Activated T-cell treated with anti-CD3 and anti-CD28 coated beads, Interleukin-2, amount 50 U/mL, for 72 hours (primary cell): ENCODE results near the gene JARID2. TPM values are rescaled to one million over a fixed set of nuclear protein-coding genes. Genes with fewer than 3 reads are reported as not detected.

Source experiments
- ATAC-seq, 2 donors: fragments of 150-1000 bp; cut with Tn5 transposase; replicated peaks in 1 of 2; 2 replicates each; pipeline ENCODE4 v1.10.0; 2021; ENCODE audit warnings: moderate library complexity in 2 of 2, mild to moderate bottlenecking in 1 of 2
- DNase-seq, 2 donors: peaks; one replicate each; pipeline ENCODE4 v3.0.0; 2021 to 2022; ENCODE audit warnings: mixed read lengths in 1 of 2
- H3K27ac Mint-ChIP-seq: one replicate; pipeline ENCODE4 v1.8.0; 2022; ENCODE audit warnings: mild to moderate bottlenecking, moderate library complexity, mixed read lengths
- H3K27me3 Mint-ChIP-seq: one replicate; pipeline ENCODE4 v1.8.0; 2022; ENCODE audit warnings: low read depth, mixed read lengths
- H3K36me3 Mint-ChIP-seq, 2 donors: one replicate each; pipeline ENCODE4 v1.8.0; 2022; ENCODE audit warnings: mixed read lengths in 2 of 2, mild to moderate bottlenecking in 1 of 2; ENCODE audit not compliant: insufficient read depth in 2 of 2
- H3K4me1 Mint-ChIP-seq: one replicate; pipeline ENCODE4 v1.8.0; 2022; ENCODE audit warnings: low read depth, mixed read lengths
- H3K4me3 Mint-ChIP-seq, 2 donors: one replicate each; pipeline ENCODE4 v1.8.0; 2022; ENCODE audit warnings: mild to moderate bottlenecking in 2 of 2, mixed read lengths in 2 of 2, moderate library complexity in 2 of 2
- H3K9me3 Mint-ChIP-seq, 2 donors: one replicate each; pipeline ENCODE4 v1.8.0; 2022; ENCODE audit warnings: mixed read lengths in 2 of 2
- total RNA-seq, 2 donors: library from RNA; stranded (reverse); gene quantifications; one replicate each; pipeline ENCODE4 v1.2.3, GENCODE V29; 2022

The JARID2 gene
- total RNA-seq, 2 donors from 2014 or later = 37.9 to 53.0 TPM

DNA sequence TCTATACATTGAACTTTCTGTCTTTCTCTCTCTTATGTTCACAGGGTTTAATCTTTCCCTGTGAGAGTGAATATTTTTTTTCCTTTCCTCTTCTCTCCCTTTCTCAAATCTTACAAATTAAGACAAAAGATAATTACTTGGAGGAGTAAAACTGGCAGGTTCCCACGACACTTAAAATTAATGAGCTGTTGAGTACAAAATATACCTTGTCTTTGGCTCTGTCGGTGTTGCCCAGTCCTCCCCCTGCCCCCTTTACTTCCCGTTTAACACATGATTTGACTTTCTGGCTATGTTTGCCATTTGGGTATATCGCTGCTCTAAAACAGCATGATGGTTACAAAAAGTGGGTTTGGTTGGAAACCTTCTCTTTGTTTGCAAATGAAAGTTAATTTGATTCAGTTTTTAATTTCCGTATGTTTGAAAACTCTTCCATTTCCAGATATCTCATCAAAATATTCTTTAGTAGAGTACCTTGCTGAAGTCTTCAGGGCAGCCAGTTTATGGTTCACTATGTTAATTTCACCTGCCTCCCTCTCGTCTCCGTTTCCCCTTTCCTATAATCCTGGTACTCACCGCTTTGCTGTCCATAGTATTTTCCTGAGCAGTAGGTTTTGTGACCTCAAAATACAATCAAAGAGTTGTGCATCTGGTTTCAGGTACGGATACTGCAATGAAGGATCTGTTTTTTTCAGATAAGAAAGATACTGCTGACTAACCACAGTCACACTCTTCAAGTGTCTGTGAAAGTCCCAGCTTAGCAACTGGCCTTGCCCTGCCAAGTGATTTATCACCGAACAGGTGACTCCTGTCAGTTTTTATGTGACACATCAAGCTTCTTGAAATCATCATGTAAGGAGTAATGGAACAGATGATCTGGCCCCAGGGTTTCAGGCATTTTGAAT, 235.8 kb downstream of the JARID2 start:
- H3K4me1 Mint-ChIP-seq = peaks cover 70% of the 10 kb centered on the region
- peak overlapping the region; percentile 79 for H3K27ac Mint-ChIP-seq
- no peaks in the 10 kb centered on the region for H3K27me3 Mint-ChIP-seq
- H3K36me3 Mint-ChIP-seq = peaks cover 0 to 11% of the 10 kb centered on the region in 2 donors
- H3K9me3 Mint-ChIP-seq = no peaks in the 10 kb centered on the region
- peak overlapping the region; percentile 50 to 67 for H3K4me3 Mint-ChIP-seq
- DNase-seq (peak; percentile 37 to 45), ATAC-seq (peak; percentile 86 to 89)

DNA sequence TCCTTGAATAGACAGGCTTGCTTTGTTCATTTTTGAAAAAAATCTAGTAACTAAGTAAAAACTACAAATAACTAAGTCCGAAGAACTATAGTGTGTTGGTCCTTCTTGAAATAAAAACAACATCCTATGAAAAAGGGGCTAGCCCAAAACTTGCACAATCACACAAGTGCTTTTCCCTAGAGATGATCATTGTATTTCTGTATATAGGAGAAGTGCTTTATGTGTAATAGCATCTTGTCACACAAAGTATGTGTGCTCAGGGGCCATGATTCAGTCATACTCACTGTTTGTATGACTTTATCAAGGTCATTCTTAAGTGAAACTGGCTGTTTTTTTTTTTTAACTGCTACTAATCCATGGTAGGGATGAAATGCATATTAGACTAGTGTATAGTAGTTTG, 237.2 kb downstream of the JARID2 start:
- Mint-ChIP-seq H3K9me3 (no peaks in the 10 kb centered on the region), H3K4me3 (no peak overlapping the region), H3K27ac (no peak overlapping the region), H3K4me1 (peaks cover 56% of the 10 kb centered on the region), H3K27me3 (no peaks in the 10 kb centered on the region), H3K36me3 (peaks cover 5 to 17% of the 10 kb centered on the region in 2 donors)
- peak in 1 of 2 donors; percentile 37 for ATAC-seq
- DNase-seq = no peak

DNA sequence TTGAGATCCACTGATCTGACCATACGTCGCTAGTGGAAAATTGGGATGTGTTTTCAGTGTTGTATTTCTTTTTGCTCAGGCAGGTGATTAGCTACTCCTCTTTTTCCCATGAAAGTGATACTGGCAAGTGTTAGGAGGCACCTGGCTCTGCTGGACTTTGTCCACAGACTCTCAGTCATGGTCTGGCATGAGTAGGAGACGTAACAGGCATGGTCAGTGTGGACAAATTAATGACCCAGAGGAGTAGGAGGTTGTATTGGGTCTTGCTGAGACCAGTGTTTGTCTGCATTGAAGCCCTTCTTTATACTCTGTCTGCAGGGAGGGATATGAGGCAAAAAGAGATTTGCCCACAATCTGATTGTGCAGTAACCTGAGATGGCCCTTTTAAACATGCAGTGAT, 238.3 kb downstream of the JARID2 start:
- Mint-ChIP-seq H3K36me3 (peaks cover 9 to 22% of the 10 kb centered on the region in 2 donors), H3K4me1 (peaks cover 48% of the 10 kb centered on the region), H3K4me3 (no peak overlapping the region), H3K27ac (peak overlapping the region; percentile 18), H3K9me3 (no peaks in the 10 kb centered on the region), H3K27me3 (no peaks in the 10 kb centered on the region)
- DNase-seq = no peak
- no peak for ATAC-seq

DNA sequence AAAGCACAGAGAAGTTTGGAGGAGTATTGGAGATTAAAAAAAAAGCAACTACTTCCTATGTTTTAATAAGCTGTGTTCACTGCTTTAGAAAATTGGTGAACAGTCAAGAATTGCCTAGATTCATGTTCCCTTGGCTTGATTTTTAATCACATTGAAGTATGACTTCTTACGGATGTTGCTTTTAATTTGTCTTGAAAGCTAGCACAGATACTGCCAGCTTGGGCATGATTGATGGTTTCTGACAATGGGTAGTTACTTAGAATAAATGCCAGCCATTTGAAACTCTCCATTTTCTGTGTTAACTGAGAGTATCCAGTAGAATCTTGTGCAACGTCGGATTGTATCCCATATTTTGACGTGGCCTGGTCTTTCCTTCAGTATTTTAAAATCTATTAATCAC, 239.0 kb downstream of the JARID2 start:
- Mint-ChIP-seq H3K36me3 (peaks cover 9 to 22% of the 10 kb centered on the region in 2 donors), H3K27me3 (no peaks in the 10 kb centered on the region), H3K4me1 (peaks cover 48% of the 10 kb centered on the region), H3K27ac (peak overlapping the region; percentile 94), H3K4me3 (no peak overlapping the region), H3K9me3 (no peaks in the 10 kb centered on the region)
- DNase-seq (no peak), ATAC-seq (no peak)

DNA sequence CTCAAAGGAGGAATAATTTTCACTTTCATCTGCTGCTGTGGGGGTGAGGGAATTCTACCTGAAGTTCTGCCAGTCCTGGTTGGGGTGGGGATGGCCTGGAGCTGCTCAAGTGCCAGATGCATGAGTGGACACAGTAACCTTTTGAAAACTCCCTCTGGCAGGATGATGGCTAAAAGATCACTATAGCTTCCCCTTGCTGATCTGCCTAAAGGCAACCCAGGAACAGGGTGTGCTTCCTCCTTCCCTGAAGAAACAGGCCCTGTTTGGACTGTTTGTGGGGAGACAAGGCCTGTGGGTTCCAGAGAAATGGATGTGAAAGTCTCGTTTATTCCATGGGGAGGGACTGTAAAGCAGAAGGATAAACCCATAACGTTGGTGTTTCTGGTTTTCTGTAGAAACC, 240.1 kb downstream of the JARID2 start:
- H3K9me3 Mint-ChIP-seq = no peaks in the 10 kb centered on the region
- ATAC-seq (no peak), DNase-seq (no peak)
- peaks cover 9 to 21% of the 10 kb centered on the region in 2 donors for H3K36me3 Mint-ChIP-seq
- peaks cover 48% of the 10 kb centered on the region for H3K4me1 Mint-ChIP-seq
- peak overlapping the region; percentile 94 for H3K27ac Mint-ChIP-seq
- H3K4me3 Mint-ChIP-seq = no peak overlapping the region
- no peaks in the 10 kb centered on the region for H3K27me3 Mint-ChIP-seq

DNA sequence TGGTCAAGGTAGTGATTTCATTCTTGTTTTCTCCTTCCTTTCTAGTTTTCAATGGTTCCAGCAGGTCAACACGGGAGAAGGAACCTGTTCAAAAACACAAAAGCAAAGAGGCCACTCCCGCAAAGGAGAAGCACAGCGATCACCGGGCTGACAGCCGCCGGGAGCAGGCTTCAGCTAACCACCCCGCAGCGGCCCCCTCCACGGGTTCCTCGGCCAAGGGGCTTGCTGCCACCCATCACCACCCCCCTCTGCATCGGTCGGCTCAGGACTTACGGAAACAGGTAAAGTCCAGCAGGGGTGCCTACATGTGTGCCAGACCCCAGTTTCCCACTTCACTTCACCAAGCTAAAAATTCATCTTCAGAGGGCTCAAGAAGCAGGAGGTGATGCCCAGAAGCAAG, 241.4 kb downstream of the JARID2 start:
- Mint-ChIP-seq H3K27me3 (no peaks in the 10 kb centered on the region), H3K4me3 (no peak overlapping the region), H3K9me3 (no peaks in the 10 kb centered on the region), H3K27ac (no peak overlapping the region), H3K4me1 (peaks cover 50% of the 10 kb centered on the region), H3K36me3 (peaks cover 9 to 18% of the 10 kb centered on the region in 2 donors)
- ATAC-seq (no peak), DNase-seq (no peak)

DNA sequence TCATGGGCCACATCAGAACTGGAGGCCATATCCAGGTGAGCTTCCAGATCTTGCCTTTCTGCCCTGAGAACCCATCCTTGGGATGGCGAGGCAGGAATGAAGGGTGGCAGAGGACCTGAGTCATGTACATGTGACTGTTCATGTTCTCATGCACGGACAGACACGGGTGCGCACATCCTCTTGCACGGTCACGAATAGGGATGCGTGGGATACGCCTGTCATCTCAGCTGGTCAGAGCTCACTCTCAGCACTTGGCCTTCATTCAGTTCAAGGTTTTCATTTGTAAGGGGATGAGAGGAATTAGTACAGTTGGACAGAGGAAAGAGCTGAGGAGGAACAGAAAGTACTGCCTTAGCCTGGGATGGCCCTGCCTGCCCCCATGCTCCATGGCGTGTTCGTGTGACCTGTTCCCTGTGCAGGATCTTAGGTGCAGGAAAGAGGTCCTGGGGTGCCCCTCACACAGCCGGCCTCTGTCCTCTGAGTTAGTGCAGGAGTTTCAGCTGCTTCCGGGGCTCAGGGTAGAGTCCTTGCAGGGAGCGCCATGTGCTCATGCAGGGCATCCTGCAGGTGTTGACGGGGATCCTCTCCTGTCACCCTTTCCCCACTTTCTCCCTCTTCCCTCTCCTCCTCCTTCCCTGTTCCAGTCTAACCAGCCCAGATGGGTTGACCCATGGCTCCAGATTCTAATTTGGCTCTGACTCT, 243.5 kb downstream of the JARID2 start:
- no peak for ATAC-seq
- no peak for DNase-seq
- peak overlapping the region; percentile 14 for H3K27ac Mint-ChIP-seq
- no peak overlapping the region for H3K4me3 Mint-ChIP-seq
- no peaks in the 10 kb centered on the region for H3K27me3 Mint-ChIP-seq
- H3K9me3 Mint-ChIP-seq = no peaks in the 10 kb centered on the region
- H3K36me3 Mint-ChIP-seq = peaks cover 12 to 21% of the 10 kb centered on the region in 2 donors
- H3K4me1 Mint-ChIP-seq = peaks cover 46% of the 10 kb centered on the region

DNA sequence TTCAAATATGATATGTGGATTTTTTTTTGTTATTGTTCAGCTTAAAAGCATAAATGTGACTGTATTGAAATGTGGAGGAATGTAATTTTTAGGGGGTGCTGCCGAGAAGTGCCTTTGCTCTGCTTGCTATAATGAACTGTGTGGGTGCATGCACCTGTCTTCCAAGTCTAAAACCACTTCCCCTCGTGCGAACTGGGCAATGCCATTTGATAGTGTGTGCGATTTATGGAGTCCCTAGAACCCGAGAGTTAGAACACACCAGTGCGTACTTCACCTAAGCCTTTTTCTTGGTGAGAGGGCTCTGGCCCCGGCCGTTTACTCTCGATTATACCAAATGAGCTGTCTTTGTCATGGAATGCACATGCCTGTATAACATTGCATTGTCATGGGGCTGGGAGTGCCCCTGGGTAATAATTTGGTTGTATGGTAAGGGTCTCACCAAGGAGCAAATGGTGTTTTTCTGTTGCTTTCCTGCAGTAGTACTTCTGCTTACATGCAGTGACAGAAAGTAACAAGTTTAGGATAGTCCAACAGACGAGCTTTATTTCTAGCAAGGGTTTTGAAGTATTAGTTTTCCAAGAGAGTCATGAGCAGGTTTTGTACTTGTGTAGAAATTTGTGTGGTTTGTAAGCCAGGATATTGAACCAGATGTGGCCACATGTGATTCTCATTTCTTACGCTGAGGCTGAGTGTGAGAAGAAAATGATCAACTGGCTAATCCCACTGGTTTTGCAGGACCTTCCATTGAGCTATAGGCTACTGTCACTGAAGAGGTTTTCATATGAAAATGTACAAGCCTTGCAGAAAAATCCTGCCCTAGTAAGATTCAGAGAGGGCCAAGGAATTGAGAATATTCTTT, 244.6 kb downstream of the JARID2 start:
- Mint-ChIP-seq H3K4me3 (peak overlapping the region in 1 of 2 donors; percentile 15), H3K9me3 (no peaks in the 10 kb centered on the region), H3K27ac (peak overlapping the region; percentile 14), H3K27me3 (no peaks in the 10 kb centered on the region), H3K36me3 (peaks cover 13 to 21% of the 10 kb centered on the region in 2 donors), H3K4me1 (peaks cover 39% of the 10 kb centered on the region)
- DNase-seq (no peak), ATAC-seq (no peak)

DNA sequence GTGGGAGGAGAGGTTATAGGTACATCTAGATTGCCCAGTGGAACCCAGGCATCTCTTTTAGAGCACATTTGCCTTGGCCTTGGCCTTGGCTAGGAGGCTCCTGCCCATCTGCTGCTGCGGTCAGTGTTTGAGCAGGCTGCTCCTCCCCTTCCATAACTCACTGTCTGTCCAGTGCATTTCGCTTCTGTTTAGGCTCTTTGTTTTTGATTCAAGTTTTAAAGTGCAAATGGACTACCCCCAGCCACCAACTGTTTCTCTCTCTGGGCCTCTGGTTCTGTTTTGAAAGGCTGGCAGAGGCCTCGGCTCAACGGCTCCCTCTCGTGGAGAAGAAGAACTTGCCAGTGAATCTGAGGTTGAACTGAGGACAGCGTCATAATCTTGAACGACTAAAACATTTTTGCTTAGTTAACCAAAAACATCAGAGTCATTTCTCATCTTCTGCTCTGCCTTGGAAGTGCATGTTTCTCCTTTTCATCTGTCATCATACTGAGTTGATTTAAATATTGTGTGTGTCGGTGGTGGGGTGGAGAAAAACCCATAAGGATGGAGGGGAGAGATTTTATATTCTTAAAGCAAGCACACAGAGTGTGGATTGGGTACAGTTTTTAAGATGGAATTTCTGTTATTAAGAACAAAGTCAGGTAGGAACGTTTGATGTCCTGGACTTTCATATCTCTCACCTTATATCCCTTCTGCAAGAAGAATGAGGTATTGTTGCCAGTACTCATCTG, 245.6 kb downstream of the JARID2 start:
- Mint-ChIP-seq H3K27me3 (no peaks in the 10 kb centered on the region), H3K27ac (peak overlapping the region; percentile 49), H3K36me3 (peaks cover 20 to 25% of the 10 kb centered on the region in 2 donors), H3K9me3 (no peaks in the 10 kb centered on the region), H3K4me1 (peaks cover 37% of the 10 kb centered on the region), H3K4me3 (peak overlapping the region; percentile 7 to 40)
- DNase-seq = peak; percentile 75 to 78
- ATAC-seq = peak; percentile 75 to 78

DNA sequence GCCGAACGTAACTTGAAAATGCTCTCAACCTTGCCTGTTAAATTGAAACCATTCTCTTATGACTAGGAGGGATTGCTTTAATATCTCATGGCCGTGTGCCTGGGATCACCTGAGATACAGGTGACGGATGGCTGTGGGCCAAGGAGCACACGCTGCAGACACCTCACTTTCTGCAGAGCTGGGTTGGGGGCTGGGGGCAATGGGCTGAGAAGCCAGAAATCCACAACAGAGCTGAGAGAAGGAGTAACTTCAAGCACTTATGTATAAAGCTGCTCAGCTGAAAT, 246.1 kb downstream of the JARID2 start:
- ATAC-seq = no peak
- Mint-ChIP-seq H3K36me3 (peaks cover 18 to 21% of the 10 kb centered on the region in 2 donors), H3K4me3 (no peak overlapping the region)

DNA sequence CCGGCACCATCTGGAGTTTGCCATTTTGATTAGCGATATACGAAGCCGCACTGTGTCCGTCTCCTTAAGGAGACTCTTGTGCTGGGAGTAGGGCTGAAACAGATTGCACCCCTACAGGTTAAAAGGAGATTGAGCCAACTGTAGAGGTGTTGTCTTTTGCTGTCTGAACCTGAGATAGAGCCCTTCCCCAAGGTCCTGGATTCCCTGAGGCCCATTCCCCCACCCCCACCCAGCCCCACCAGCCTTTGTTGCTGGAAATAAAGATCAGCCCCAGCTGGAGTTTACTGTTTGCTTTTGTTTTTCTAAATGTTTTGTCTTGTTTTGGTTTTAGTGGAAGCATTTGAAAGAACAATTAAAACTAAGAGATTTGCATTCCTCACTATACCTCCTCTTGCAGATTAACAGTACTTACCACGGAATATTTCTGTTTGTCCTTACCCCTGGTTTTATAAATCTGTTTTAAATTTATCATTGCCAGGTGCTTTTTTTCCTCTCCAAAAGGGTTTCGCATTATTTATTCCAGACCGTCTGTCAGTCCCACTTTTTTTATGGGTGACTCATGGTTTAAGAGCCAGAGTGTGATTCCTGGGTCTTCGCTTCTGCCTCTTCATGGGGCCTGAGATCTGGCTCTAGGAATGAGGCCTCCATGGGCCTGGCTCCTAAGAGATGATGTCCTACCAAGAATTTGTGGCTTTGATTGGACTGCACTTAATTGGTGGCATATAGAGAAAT, 247.7 kb downstream of the JARID2 start:
- H3K9me3 Mint-ChIP-seq = no peaks in the 10 kb centered on the region
- no peak overlapping the region for H3K27ac Mint-ChIP-seq
- no peak for DNase-seq
- H3K36me3 Mint-ChIP-seq = peaks cover 12 to 21% of the 10 kb centered on the region in 2 donors
- ATAC-seq = no peak
- no peak overlapping the region for H3K4me3 Mint-ChIP-seq
- H3K4me1 Mint-ChIP-seq = peaks cover 37% of the 10 kb centered on the region
- H3K27me3 Mint-ChIP-seq = no peaks in the 10 kb centered on the region

More for the DNA sequence above, 246.1 kb downstream of the JARID2 start:
- Mint-ChIP-seq H3K27me3 (no peaks in the 10 kb centered on the region), H3K9me3 (no peaks in the 10 kb centered on the region), H3K4me1 (peaks cover 37% of the 10 kb centered on the region), H3K27ac (peak overlapping the region; percentile 49)
- DNase-seq = no peak

DNA sequence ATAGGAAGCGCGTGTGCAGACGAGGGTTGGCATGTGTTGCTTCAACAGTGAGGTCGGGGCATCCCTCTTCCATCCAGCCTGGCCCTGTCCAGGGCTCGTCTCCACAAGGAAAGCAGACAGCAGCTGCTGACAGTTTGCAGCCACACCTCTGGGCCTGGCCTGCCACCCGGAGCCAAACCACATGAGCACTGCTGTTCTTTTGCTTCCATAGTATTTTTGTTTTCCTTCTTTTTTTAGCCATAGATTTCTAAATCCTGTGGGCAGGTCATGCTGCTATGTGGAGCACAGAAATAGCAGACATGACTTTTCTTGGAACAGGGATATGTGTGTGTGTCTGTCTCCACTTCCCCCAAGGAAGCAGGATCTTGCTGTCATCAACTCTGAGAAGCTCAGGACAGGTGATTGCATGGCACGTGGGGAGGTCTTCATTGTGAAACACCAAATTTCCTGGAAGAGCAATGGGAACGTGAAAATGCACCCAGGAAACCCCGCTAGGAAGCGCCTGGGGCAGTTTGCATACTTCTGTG, 249.6 kb downstream of the JARID2 start:
- Mint-ChIP-seq H3K36me3 (peaks cover 11 to 26% of the 10 kb centered on the region in 2 donors), H3K27ac (peak overlapping the region; percentile 51), H3K27me3 (no peaks in the 10 kb centered on the region), H3K4me1 (peaks cover 23% of the 10 kb centered on the region), H3K9me3 (no peaks in the 10 kb centered on the region), H3K4me3 (no peak overlapping the region)
- ATAC-seq (no peak), DNase-seq (no peak)
